Gastroesophageal sphincter (tissue), 4 donors: ENCODE results near the gene SYNGR1. TPM values are rescaled to one million over a fixed set of nuclear protein-coding genes. Genes with fewer than 3 reads are reported as not detected.

Source experiments
- ATAC-seq: fragments of 150-250 bp; one replicate; pipeline ENCODE4 v1.9.1; 2016; ENCODE audit warnings: mild to moderate bottlenecking, moderate library complexity
- H3K27ac ChIP-seq, 4 donors: fragments of 200-600 bp; sonication (generic) in 3 of 4; 1 replicate in 3 of 4; 2 replicates in 1 of 4; pipeline ENCODE4 v1.5.1; 2016 to 2019
- H3K27me3 ChIP-seq: fragments of 200-600 bp; sonication (generic); one replicate; pipeline ENCODE4 v1.5.1; 2019
- H3K36me3 ChIP-seq, 2 donors: fragments of 200-600 bp; sonication (generic); one replicate each; pipeline ENCODE4 v1.5.1; 2019; ENCODE audit warnings: control low read depth in 1 of 2
- H3K4me1 ChIP-seq, 3 donors: fragments of 200-600 bp; sonication (generic); 1 replicate in 2 of 3; 2 replicates in 1 of 3; pipeline ENCODE4 v1.5.1; 2016 to 2019; ENCODE audit warnings: control low read depth in 2 of 3
- H3K4me3 ChIP-seq, 2 donors: fragments of 200-600 bp; sonication (generic); one replicate each; pipeline ENCODE4 v1.5.1; 2019; ENCODE audit warnings: mild to moderate bottlenecking in 1 of 2, moderate library complexity in 1 of 2
- H3K9me3 ChIP-seq, 3 donors: fragments of 200-600 bp; sonication (generic); one replicate each; pipeline ENCODE4 v1.5.1; 2017 to 2019; ENCODE audit warnings: control low read depth in 2 of 3
- CTCF ChIP-seq, 4 experiments: fragments of 200-600 bp in 2 of 4; fragments of 450-650 bp in 2 of 4; sonication (generic) in 1 of 4; IDR thresholded peaks; one replicate each; pipeline ENCODE4 v1.5.1; 2017 to 2019; ENCODE audit warnings: antibody characterized with exemption in 4 of 4, mild to moderate bottlenecking in 2 of 4, moderate library complexity in 2 of 4
- EP300 ChIP-seq: sonication (generic); formaldehyde crosslinking; IDR thresholded peaks from one replicate; pipeline ENCODE4 v1.6.1; 2017; ENCODE audit warnings: antibody characterized with exemption, mild to moderate bottlenecking
- POLR2A ChIP-seq, 2 donors: fragments of 450-650 bp; IDR thresholded peaks; one replicate each; pipeline ENCODE4 v1.6.1; 2017; ENCODE audit warnings: antibody characterized with exemption in 2 of 2, mild to moderate bottlenecking in 2 of 2, moderate library complexity in 1 of 2
- POLR2AphosphoS5 ChIP-seq: sonication (generic); formaldehyde crosslinking; IDR thresholded peaks from one replicate; pipeline ENCODE4 v1.6.1; 2017; ENCODE audit warnings: antibody characterized with exemption
- WGBS, 2 donors: methylation state at CpG; one replicate each; pipeline ENCODE4 v1.1.5; 2018; ENCODE audit warnings: low coverage in 1 of 2; 5-methylcytosine and 5-hydroxymethylcytosine counted together
- total RNA-seq, 4 donors: library from RNA; depleted of rRNA; stranded (reverse); fragments of >200 nt; gene quantifications; one replicate each; pipeline ENCODE4 v1.1.0, GENCODE V29; 2016

The SYNGR1 gene
- total RNA-seq, 4 donors from 2014 or later: 13.3 to 34.2 (median 20.1) TPM

- H3K27ac ChIP-seq: no peak overlapping the region
- no peak for ATAC-seq
- no peaks in the 10 kb centered on the region for H3K27me3 ChIP-seq
- WGBS, 2 donors: 78 to 100% methylated on average over 1 to 3 of the region's 4 CpGs
- TF ChIP-seq CTCF (IDR thresholded peaks at IDR 0.05) (no peak), EP300 (no peak), POLR2A (IDR thresholded peaks at IDR 0.05) (no peak), POLR2AphosphoS5 (no peak)
- peaks cover 0 to 10% of the 10 kb centered on the region in 2 donors for H3K36me3 ChIP-seq
- H3K9me3 ChIP-seq: no peaks in the 10 kb centered on the region
- H3K4me3 ChIP-seq: no peak overlapping the region
- peaks cover 0 to 28% (median 0%) of the 10 kb centered on the region in 3 donors for H3K4me1 ChIP-seq
These were observed 13.1 kb downstream of the SYNGR1 start for GRCh38 chr22:39362932-39363331.

- WGBS, 2 donors: 37% methylated on average over 8 of the region's 19 CpGs; no CpG with 5 or more reads in 1 of the 2 donors
- no peak for ATAC-seq
- no peaks in the 10 kb centered on the region for H3K27me3 ChIP-seq
- TF ChIP-seq EP300 (no peak), POLR2A (IDR thresholded peaks at IDR 0.05) (no peak), POLR2AphosphoS5 (no peak), CTCF (IDR thresholded peaks at IDR 0.05) (no peak)
- peaks cover 0 to 3% of the 10 kb centered on the region in 2 donors for H3K36me3 ChIP-seq
- H3K4me3 ChIP-seq: no peak overlapping the region
- no peaks in the 10 kb centered on the region for H3K9me3 ChIP-seq
- peaks cover 0 to 28% (median 0%) of the 10 kb centered on the region in 3 donors for H3K4me1 ChIP-seq
- peak overlapping the region in 3 of 4 donors; percentile 27 to 56 (median 32) for H3K27ac ChIP-seq
These were observed 14.1 kb downstream of the SYNGR1 start for GRCh38 chr22:39363751-39364515.

- ATAC-seq: no peak
- WGBS, 2 donors: 37 to 45% methylated on average over 6 of the region's 11 CpGs
- no peak for TF ChIP-seq EP300
- TF ChIP-seq POLR2A (IDR thresholded peaks at IDR 0.05): no peak
- no peak for TF ChIP-seq CTCF (IDR thresholded peaks at IDR 0.05)
- TF ChIP-seq POLR2AphosphoS5: no peak
These were observed 15.1 kb downstream of the SYNGR1 start for GRCh38 chr22:39364714-39365491.

GRCh38 chr22:39365492-39365780 is 15.6 kb downstream of the SYNGR1 start:
- Histone ChIP-seq H3K36me3 (no peaks in the 10 kb centered on the region), H3K9me3 (no peaks in the 10 kb centered on the region), H3K27me3 (no peaks in the 10 kb centered on the region), H3K4me3 (no peak overlapping the region), H3K4me1 (peaks cover 0 to 28% (median 0%) of the 10 kb centered on the region in 3 donors), H3K27ac (no peak overlapping the region)
- WGBS, 2 donors: 94 to 100% methylated on average over 2 to 3 of the region's 3 CpGs
- no peak for ATAC-seq
- TF ChIP-seq POLR2AphosphoS5 (no peak), CTCF (IDR thresholded peaks at IDR 0.05) (no peak), POLR2A (IDR thresholded peaks at IDR 0.05) (no peak), EP300 (no peak)

More at GRCh38 chr22:39364714-39365491, 15.1 kb downstream of the SYNGR1 start:
- Histone ChIP-seq H3K4me3 (no peak overlapping the region), H3K9me3 (no peaks in the 10 kb centered on the region), H3K4me1 (peaks cover 0 to 28% (median 0%) of the 10 kb centered on the region in 3 donors), H3K27ac (peak overlapping the region in 3 of 4 donors; percentile 24 to 32 (median 27)), H3K27me3 (no peaks in the 10 kb centered on the region), H3K36me3 (no peaks in the 10 kb centered on the region)
